Adrenal gland (tissue), 5 donors: ENCODE data around the gene MFAP2.

Source experiments
- POLR2A ChIP-seq, 2 donors: fragments of 450-650 bp; IDR thresholded peaks; one replicate each; pipeline ENCODE4 v1.6.1; 2017; ENCODE audit warnings: antibody characterized with exemption in 2 of 2, mild to moderate bottlenecking in 2 of 2, moderate library complexity in 1 of 2
- TF ChIP-seq, protein P1 (sequence below), 6 experiments: fragments of 450-650 bp in 4 of 6; fragments of 200-600 bp in 2 of 6; sonication (generic) in 1 of 6; IDR thresholded peaks; 1 replicate in 5 of 6; 2 replicates in 1 of 6; pipeline versions ENCODE4 v1.5.1 to v1.8.0; 2016 to 2021; ENCODE audit warnings: antibody characterized with exemption in 6 of 6, mild to moderate bottlenecking in 2 of 6, moderate library complexity in 1 of 6
- donor health status: DM: no; HTN: no; CAD: no.

DNA sequence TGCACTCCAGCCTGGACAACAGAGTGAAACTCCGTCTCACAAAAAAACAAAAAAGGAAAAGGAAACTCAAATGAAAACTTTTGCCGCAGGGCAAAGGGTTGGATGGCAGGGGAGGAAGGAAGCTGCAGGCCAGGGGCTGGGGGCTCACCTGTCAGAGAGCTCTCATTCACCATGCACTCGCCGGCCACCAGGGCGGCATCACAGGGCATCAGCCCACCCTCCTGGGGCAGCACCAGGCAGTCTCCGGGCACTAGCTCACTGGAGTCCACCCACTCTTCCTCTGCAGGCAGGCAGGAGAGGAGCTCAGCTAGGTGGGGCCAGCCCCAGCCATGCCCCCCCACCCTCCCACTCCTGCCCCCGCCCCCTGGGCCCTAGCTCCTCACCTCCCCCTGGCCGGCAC is 19.4 kb upstream of the MFAP2 start:
- TF ChIP-seq POLR2A (IDR thresholded peaks at IDR 0.05): no peak
- TF ChIP-seq, protein P1, sequence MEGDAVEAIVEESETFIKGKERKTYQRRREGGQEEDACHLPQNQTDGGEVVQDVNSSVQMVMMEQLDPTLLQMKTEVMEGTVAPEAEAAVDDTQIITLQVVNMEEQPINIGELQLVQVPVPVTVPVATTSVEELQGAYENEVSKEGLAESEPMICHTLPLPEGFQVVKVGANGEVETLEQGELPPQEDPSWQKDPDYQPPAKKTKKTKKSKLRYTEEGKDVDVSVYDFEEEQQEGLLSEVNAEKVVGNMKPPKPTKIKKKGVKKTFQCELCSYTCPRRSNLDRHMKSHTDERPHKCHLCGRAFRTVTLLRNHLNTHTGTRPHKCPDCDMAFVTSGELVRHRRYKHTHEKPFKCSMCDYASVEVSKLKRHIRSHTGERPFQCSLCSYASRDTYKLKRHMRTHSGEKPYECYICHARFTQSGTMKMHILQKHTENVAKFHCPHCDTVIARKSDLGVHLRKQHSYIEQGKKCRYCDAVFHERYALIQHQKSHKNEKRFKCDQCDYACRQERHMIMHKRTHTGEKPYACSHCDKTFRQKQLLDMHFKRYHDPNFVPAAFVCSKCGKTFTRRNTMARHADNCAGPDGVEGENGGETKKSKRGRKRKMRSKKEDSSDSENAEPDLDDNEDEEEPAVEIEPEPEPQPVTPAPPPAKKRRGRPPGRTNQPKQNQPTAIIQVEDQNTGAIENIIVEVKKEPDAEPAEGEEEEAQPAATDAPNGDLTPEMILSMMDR (IDR thresholded peaks at IDR 0.05): no peak
